Stimulated activated CD8-positive, alpha-beta memory T cell treated with anti-CD3 and anti-CD28 coated beads, Interleukin-2, amount 100 ng/mL, for 1 hour (primary cell): ENCODE data around the gene HIVEP3.

ENCODE experiments used
- DNase-seq, 2 donors: peaks; one replicate each; pipeline ENCODE4 v3.0.0-alpha.2; 2020; ENCODE audit warnings: low read depth in 2 of 2

The HIVEP3 gene

GRCh38 chr1:41499591-41499990 lies 419.1 kb downstream of the HIVEP3 start:
- DNase-seq, result no peak

GRCh38 chr1:41498804-41499203 lies 419.9 kb downstream of the HIVEP3 start:
- DNase-seq, result no peak

GRCh38 chr1:41498391-41498790 lies 420.3 kb downstream of the HIVEP3 start:
- DNase-seq, result no peak

GRCh38 chr1:41497461-41498030 lies 421.2 kb downstream of the HIVEP3 start:
- DNase-seq, result no peak

- no peak for DNase-seq
Observed at GRCh38 chr1:41497056-41497440, 421.7 kb downstream of the HIVEP3 start.

- DNase-seq, result no peak
Observed at GRCh38 chr1:41496080-41497055, 422.4 kb downstream of the HIVEP3 start.

GRCh38 chr1:41495210-41495948 lies 423.3 kb downstream of the HIVEP3 start:
- DNase-seq, result no peak

GRCh38 chr1:41494351-41495209 lies 424.1 kb downstream of the HIVEP3 start:
- no peak for DNase-seq

- DNase-seq, result no peak
Observed at GRCh38 chr1:41493626-41494350, 424.9 kb downstream of the HIVEP3 start.

GRCh38 chr1:41493117-41493536 lies 425.6 kb downstream of the HIVEP3 start:
- no peak for DNase-seq

- DNase-seq, result no peak
Observed at GRCh38 chr1:41492341-41492848, 426.3 kb downstream of the HIVEP3 start.

- DNase-seq, result no peak
Observed at GRCh38 chr1:41490911-41491310, 427.8 kb downstream of the HIVEP3 start.

- no peak for DNase-seq
Observed at GRCh38 chr1:41489561-41489960, 429.2 kb downstream of the HIVEP3 start.

GRCh38 chr1:41488040-41488951 lies 430.4 kb downstream of the HIVEP3 start:
- no peak for DNase-seq

- DNase-seq, result no peak
Observed at GRCh38 chr1:41487126-41488039, 431.3 kb downstream of the HIVEP3 start.

- no peak for DNase-seq
Observed at GRCh38 chr1:41486371-41487125, 432.2 kb downstream of the HIVEP3 start.

- DNase-seq, result no peak
Observed at GRCh38 chr1:41486053-41486370, 432.7 kb downstream of the HIVEP3 start.

GRCh38 chr1:41485605-41486004 lies 433.1 kb downstream of the HIVEP3 start:
- no peak for DNase-seq
